Measurements from ENCODE around the gene STAG1. TPM values are rescaled to one million over a fixed set of nuclear protein-coding genes. Genes with fewer than 3 reads are reported as not detected.
A peak's percentile ranks its signal among the peaks of the same experiment; 100 is the strongest.
"Not testable (repeated sequence)": the region's sequence is repeated elsewhere in the genome, so short reads cannot be mapped to it uniquely, and the experiment has no call there.

Gene STAG1
- total and polyA plus RNA-seq, 8 donors = 7.5 to 105 (median 37.9) TPM

DNA sequence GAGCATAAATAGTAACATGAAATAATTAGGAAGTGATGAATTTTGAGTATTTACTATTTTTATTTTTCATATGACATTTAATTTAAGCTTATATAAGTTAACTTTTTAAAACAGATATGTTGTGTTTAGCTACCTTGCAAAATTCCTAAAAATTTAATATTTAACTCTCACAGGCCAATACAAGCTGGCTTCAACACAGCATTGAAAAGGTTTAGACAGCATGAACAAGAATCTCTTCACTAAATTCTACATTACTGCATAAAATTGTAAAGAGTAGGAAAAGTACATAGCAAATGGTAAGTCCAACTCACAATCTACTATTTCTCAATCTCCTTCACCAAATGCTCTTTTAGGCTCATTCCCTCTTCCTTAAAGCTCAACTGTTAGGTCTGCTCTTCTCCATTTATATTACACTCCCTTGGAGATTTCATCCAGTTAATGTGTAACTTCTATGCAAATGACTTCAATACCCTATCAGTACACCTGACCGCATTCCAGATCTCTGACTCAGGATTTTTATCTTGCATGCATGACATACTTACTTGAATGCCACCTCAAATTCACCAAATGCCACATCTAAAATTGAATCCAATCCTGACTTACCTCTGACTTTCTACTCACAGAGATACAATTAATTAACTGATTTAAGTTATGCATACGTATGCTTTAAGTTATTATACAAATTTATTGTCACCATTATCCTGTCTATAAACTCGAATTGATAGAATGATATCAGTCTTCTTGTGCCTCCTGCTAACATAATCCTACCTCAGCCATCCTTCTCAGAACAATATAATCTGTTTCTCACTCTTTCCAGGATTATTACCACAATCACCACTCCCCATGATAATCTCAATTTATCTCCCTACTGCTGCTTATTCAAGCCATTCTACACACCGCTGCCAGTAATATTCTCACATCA, 127.0 kb downstream of the STAG1 start:
- no peak for TF ChIP-seq CTCF (IDR thresholded peaks at IDR 0.05)
- TF ChIP-seq POLR2AphosphoS5 (IDR thresholded peaks at IDR 0.05) = peak in 2 of 3 donors; percentile 16 to 72
- H3K9me3 ChIP-seq = no peaks in the 10 kb centered on the region
- intact Hi-C loops (cut with DNase I; ENCODE audit: low total_unique reads) = no loop called here
- DNase-seq = peak in 1 of 2 donors; percentile 86
- H3K27ac ChIP-seq = peak overlapping the region in 4 of 5 donors; percentile 30 to 66 (median 48)
- H3K27me3 ChIP-seq = no peaks in the 10 kb centered on the region
- peaks cover 0 to 9% (median 2%) of the 10 kb centered on the region in 4 donors for H3K36me3 ChIP-seq
- H3K4me3 ChIP-seq = no peak overlapping the region
- 31 to 62% (median 51%) methylated on average over 4 of the region's 4 CpGs for WGBS, 5 donors
- H3K4me1 ChIP-seq = peaks cover 19 to 63% (median 34%) of the 10 kb centered on the region in 4 donors

GRCh38 chr3:136624371-136624770, 127.8 kb downstream of the STAG1 start:
- H3K36me3 ChIP-seq = peaks cover 0 to 13% (median 3%) of the 10 kb centered on the region in 4 donors
- peaks cover 19 to 60% (median 34%) of the 10 kb centered on the region in 4 donors for H3K4me1 ChIP-seq
- TF ChIP-seq POLR2AphosphoS5 (IDR thresholded peaks at IDR 0.05) = no peak
- TF ChIP-seq EP300 (IDR thresholded peaks at IDR 0.05) = no peak
- TF ChIP-seq POLR2A (IDR thresholded peaks at IDR 0.05) = no peak
- TF ChIP-seq CTCF (IDR thresholded peaks at IDR 0.05) = no peak
- intact Hi-C loops (cut with DNase I; ENCODE audit: low total_unique reads) = no loop called here
- peak overlapping the region in 1 of 5 donors; percentile 63 for H3K27ac ChIP-seq
- DNase-seq = no peak
- H3K9me3 ChIP-seq = no peaks in the 10 kb centered on the region
- WGBS, 5 donors = 78 to 89% (median 85%) methylated on average over 3 of the region's 3 CpGs
- no peak overlapping the region for H3K4me3 ChIP-seq
- H3K27me3 ChIP-seq = no peaks in the 10 kb centered on the region

DNA sequence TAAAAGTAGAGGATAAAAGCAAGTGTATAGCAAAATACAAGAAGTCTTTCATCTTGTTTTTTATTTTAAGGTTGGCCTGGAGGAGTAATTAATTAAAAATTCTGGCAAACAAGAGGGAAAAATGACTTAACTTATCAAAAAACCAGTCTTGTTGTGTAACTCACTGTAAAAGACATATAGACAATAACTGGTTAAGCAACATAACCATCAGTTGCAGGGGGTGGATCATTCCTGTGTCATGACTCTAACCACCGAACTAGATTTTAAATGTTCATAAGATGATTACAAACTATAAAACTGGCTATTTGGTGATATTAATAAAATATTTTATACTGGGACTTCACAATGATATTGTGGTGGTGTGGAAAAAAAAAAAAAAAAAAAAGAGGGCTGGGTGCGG, 130.6 kb downstream of the STAG1 start:
- DNase-seq = no peak
- peaks cover 9 to 48% (median 25%) of the 10 kb centered on the region in 4 donors for H3K4me1 ChIP-seq
- intact Hi-C loops (cut with DNase I; ENCODE audit: low total_unique reads) = no loop called here
- H3K36me3 ChIP-seq = peaks cover 0 to 9% (median 4%) of the 10 kb centered on the region in 4 donors
- 58 to 87% (median 76%) methylated on average over 1 to 2 of the region's 2 CpGs for WGBS, 5 donors
- no peak overlapping the region for H3K27ac ChIP-seq
- H3K4me3 ChIP-seq = no peak overlapping the region
- no peaks in the 10 kb centered on the region for H3K27me3 ChIP-seq
- TF ChIP-seq CTCF (IDR thresholded peaks at IDR 0.05) (no peak), EP300 (IDR thresholded peaks at IDR 0.05) (no peak), POLR2AphosphoS5 (IDR thresholded peaks at IDR 0.05) (no peak), POLR2A (IDR thresholded peaks at IDR 0.05) (no peak)
- H3K9me3 ChIP-seq = no peaks in the 10 kb centered on the region

- TF ChIP-seq POLR2A (IDR thresholded peaks at IDR 0.05) (no peak), CTCF (IDR thresholded peaks at IDR 0.05) (no peak), POLR2AphosphoS5 (IDR thresholded peaks at IDR 0.05) (no peak), EP300 (IDR thresholded peaks at IDR 0.05) (no peak)
- H3K4me3 ChIP-seq = no peak overlapping the region
- H3K9me3 ChIP-seq = no peaks in the 10 kb centered on the region
- H3K36me3 ChIP-seq = peaks cover 0 to 9% (median 4%) of the 10 kb centered on the region in 4 donors
- H3K27me3 ChIP-seq = no peaks in the 10 kb centered on the region
- intact Hi-C loops (cut with DNase I; ENCODE audit: low total_unique reads) = no loop called here
- DNase-seq = no peak
- H3K4me1 ChIP-seq = peaks cover 0 to 45% (median 15%) of the 10 kb centered on the region in 4 donors
- no peak overlapping the region for H3K27ac ChIP-seq
Measured at GRCh38 chr3:136620436-136620835, 131.7 kb downstream of the STAG1 start.

GRCh38 chr3:136617969-136618525, 134.1 kb downstream of the STAG1 start:
- H3K27me3 ChIP-seq; H3K36me3 ChIP-seq; DNase-seq; H3K27ac ChIP-seq; intact Hi-C loops (cut with DNase I; ENCODE audit: low total_unique reads); H3K4me3 ChIP-seq; H3K9me3 ChIP-seq: not testable (repeated sequence)
- 81 to 94% (median 83%) methylated on average over 6 of the region's 6 CpGs for WGBS, 5 donors
- peaks cover 0 to 26% (median 5%) of the 10 kb centered on the region in 4 donors for H3K4me1 ChIP-seq

Data from stomach (tissue), 9 donors.